ENCODE measurements around the gene ANKS1B. TPM values are rescaled to one million over a fixed set of nuclear protein-coding genes. Genes with fewer than 3 reads are reported as not detected.

The ANKS1B gene
- total RNA-seq, 1 experiment from 2014 or later = 9.7 TPM

DNA sequence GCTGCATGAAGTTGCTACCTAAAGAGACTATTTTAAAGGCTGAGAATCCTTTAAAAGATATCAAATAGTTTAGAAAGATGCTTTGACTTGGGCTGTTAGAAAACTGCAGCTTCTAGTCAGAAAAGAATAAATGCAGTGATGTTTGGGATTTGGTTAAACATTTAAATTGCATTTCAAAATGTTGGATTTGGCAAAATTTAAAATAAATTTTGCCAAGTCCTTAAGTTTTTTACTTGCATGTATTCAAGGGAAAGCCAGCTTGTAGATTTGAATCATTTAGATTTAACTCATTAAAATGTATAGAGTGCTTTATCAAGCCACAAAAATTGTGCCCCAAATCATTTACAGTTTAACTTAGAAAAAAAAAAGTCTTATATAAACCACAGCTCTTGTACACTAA lies 109.7 kb downstream of the ANKS1B start:
- intact Hi-C loops (cut with micrococcal nuclease; ENCODE audit: unreplicated experiment) = no loop called here
- DNase-seq (ENCODE audit: low read depth, low spot score) (no peak), ATAC-seq (no peak)
- BruUV-seq (replicated peaks) = no TSS peak
- H3K4me3 ChIP-seq (ENCODE audit: low read depth in 2 of 2, low read length in 2 of 2) = no peak overlapping the region
- CTCF ChIA-PET = interaction anchor here (0.6 kb wide), 1 partner anchor 150 kb away, joined by 3 read pairs; no protein-coding TSS in a partner anchor
- H3K27me3 ChIP-seq (ENCODE audit: control insufficient read depth, insufficient read depth, low read length) = no peaks in the 10 kb centered on the region
- in situ Hi-C loops (cut with HindIII; ENCODE audit: low pct_unique_long_range_greater_than_20kb, low sequenced_read_pairs) = no loop called here
- no peak overlapping the region for H3K27ac ChIP-seq (ENCODE audit: low read length)
- POLR2A ChIA-PET = no interaction called here
- H3K9me3 ChIP-seq (ENCODE audit: control insufficient read depth, insufficient read depth, low read depth, low read length) = no peaks in the 10 kb centered on the region
- no peaks in the 10 kb centered on the region for H3K36me3 ChIP-seq (ENCODE audit: control insufficient read depth, insufficient read depth, low read length)
- no peaks in the 10 kb centered on the region for H3K4me1 ChIP-seq (ENCODE audit: control insufficient read depth, insufficient read depth, low read length)
- TF ChIP-seq POLR2AphosphoS5 (IDR thresholded peaks at IDR 0.05; ENCODE audit: low read depth, low read length) = no peak
- no peak for TF ChIP-seq TCF7L2 (IDR thresholded peaks at IDR 0.05; ENCODE audit: low read depth, low read length)
- TF ChIP-seq, protein P1, sequence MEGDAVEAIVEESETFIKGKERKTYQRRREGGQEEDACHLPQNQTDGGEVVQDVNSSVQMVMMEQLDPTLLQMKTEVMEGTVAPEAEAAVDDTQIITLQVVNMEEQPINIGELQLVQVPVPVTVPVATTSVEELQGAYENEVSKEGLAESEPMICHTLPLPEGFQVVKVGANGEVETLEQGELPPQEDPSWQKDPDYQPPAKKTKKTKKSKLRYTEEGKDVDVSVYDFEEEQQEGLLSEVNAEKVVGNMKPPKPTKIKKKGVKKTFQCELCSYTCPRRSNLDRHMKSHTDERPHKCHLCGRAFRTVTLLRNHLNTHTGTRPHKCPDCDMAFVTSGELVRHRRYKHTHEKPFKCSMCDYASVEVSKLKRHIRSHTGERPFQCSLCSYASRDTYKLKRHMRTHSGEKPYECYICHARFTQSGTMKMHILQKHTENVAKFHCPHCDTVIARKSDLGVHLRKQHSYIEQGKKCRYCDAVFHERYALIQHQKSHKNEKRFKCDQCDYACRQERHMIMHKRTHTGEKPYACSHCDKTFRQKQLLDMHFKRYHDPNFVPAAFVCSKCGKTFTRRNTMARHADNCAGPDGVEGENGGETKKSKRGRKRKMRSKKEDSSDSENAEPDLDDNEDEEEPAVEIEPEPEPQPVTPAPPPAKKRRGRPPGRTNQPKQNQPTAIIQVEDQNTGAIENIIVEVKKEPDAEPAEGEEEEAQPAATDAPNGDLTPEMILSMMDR (IDR thresholded peaks at IDR 0.05) = no peak
- no peak for TF ChIP-seq SIN3A (IDR thresholded peaks at IDR 0.05; ENCODE audit: borderline replicate concordance, insufficient read depth, low read depth, low read length)
- TF ChIP-seq, protein P2, sequence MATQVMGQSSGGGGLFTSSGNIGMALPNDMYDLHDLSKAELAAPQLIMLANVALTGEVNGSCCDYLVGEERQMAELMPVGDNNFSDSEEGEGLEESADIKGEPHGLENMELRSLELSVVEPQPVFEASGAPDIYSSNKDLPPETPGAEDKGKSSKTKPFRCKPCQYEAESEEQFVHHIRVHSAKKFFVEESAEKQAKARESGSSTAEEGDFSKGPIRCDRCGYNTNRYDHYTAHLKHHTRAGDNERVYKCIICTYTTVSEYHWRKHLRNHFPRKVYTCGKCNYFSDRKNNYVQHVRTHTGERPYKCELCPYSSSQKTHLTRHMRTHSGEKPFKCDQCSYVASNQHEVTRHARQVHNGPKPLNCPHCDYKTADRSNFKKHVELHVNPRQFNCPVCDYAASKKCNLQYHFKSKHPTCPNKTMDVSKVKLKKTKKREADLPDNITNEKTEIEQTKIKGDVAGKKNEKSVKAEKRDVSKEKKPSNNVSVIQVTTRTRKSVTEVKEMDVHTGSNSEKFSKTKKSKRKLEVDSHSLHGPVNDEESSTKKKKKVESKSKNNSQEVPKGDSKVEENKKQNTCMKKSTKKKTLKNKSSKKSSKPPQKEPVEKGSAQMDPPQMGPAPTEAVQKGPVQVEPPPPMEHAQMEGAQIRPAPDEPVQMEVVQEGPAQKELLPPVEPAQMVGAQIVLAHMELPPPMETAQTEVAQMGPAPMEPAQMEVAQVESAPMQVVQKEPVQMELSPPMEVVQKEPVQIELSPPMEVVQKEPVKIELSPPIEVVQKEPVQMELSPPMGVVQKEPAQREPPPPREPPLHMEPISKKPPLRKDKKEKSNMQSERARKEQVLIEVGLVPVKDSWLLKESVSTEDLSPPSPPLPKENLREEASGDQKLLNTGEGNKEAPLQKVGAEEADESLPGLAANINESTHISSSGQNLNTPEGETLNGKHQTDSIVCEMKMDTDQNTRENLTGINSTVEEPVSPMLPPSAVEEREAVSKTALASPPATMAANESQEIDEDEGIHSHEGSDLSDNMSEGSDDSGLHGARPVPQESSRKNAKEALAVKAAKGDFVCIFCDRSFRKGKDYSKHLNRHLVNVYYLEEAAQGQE (IDR thresholded peaks at IDR 0.05; ENCODE audit: insufficient read depth in 1 of 2, low read depth in 2 of 2, low read length in 1 of 2) = no peak

DNA sequence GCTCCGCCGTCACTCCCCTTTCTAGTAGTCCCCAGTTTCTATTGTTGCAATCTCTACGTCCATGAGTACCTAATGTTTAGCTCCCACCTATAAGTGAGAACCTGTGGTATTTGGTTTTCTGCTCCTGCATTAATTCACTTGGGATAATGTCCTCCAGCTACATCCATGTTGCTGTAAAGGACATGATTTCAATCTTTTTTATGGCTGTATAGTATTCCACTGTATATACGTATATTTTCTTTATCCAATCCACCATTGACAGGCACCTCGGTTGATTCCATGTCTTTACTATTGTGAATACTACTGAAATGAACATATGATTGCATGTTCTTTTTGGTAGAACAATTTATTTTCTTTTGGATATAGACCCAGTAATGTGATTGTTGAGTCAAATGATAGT lies 114.7 kb downstream of the ANKS1B start:
- TF ChIP-seq SIN3A (IDR thresholded peaks at IDR 0.05; ENCODE audit: borderline replicate concordance, insufficient read depth, low read depth, low read length) (no peak), POLR2AphosphoS5 (IDR thresholded peaks at IDR 0.05; ENCODE audit: low read depth, low read length) (no peak), TCF7L2 (IDR thresholded peaks at IDR 0.05; ENCODE audit: low read depth, low read length) (no peak)
- TF ChIP-seq, protein P1 (IDR thresholded peaks at IDR 0.05) = no peak
- TF ChIP-seq, protein P2 (IDR thresholded peaks at IDR 0.05; ENCODE audit: insufficient read depth in 1 of 2, low read depth in 2 of 2, low read length in 1 of 2) = no peak
- CTCF ChIA-PET = no interaction called here

More for the DNA sequence above, 114.7 kb downstream of the ANKS1B start:
- no peak overlapping the region for H3K27ac ChIP-seq (ENCODE audit: low read length)
- H3K4me3 ChIP-seq (ENCODE audit: low read depth in 2 of 2, low read length in 2 of 2) = no peak overlapping the region
- H3K4me1 ChIP-seq (ENCODE audit: control insufficient read depth, insufficient read depth, low read length) = no peaks in the 10 kb centered on the region; the same call in 1 of the 2 replicates
- DNase-seq (ENCODE audit: low read depth, low spot score) = no peak
- no peak for ATAC-seq
- H3K9me3 ChIP-seq (ENCODE audit: control insufficient read depth, insufficient read depth, low read depth, low read length) = no peaks in the 10 kb centered on the region
- intact Hi-C loops (cut with micrococcal nuclease; ENCODE audit: unreplicated experiment) (no loop called here), in situ Hi-C loops (cut with HindIII; ENCODE audit: low pct_unique_long_range_greater_than_20kb, low sequenced_read_pairs) (no loop called here)
- H3K27me3 ChIP-seq (ENCODE audit: control insufficient read depth, insufficient read depth, low read length) = no peaks in the 10 kb centered on the region
- BruUV-seq (replicated peaks) = no TSS peak
- H3K36me3 ChIP-seq (ENCODE audit: control insufficient read depth, insufficient read depth, low read length) = no peaks in the 10 kb centered on the region
- POLR2A ChIA-PET = no interaction called here
